Epithelial cell of esophagus (primary cell): ENCODE data around the gene HIF1A.
"Not testable (repeated sequence)": the region's sequence is repeated elsewhere in the genome, so short reads cannot be mapped to it uniquely, and the experiment has no call there.

ENCODE experiments used
- DNase-seq: peaks from one replicate; pipeline ENCODE4 v3.0.0; 2010; ENCODE audit warnings: low read depth
- H3K4me3 ChIP-seq: 2 replicates; pipeline ENCODE4 v1.5.1; 2011; ENCODE audit warnings: mild to moderate bottlenecking, low read length, control low read depth
- CTCF ChIP-seq: IDR thresholded peaks from 2 replicates; pipeline ENCODE4 v1.5.1; 2011; ENCODE audit warnings: low read depth, mild to moderate bottlenecking, low read length, control low read depth, inconsistent platforms; ENCODE audit not compliant: insufficient read depth; ENCODE audit errors: missing control alignments

Gene HIF1A

GRCh38 chr14:61730756-61731373, 35.6 kb downstream of the HIF1A start:
- peak; percentile 28 for TF ChIP-seq CTCF
- DNase-seq = no peak

GRCh38 chr14:61733972-61734371, 38.7 kb downstream of the HIF1A start:
- no peak for TF ChIP-seq CTCF
- no peak overlapping the region for H3K4me3 ChIP-seq
- DNase-seq = peak; percentile 34

More at GRCh38 chr14:61730756-61731373, 35.6 kb downstream of the HIF1A start:
- no peak overlapping the region for H3K4me3 ChIP-seq

- H3K4me3 ChIP-seq = no peak overlapping the region
- TF ChIP-seq CTCF = no peak
- no peak for DNase-seq
These were observed 41.4 kb downstream of the HIF1A start for GRCh38 chr14:61736751-61737150.

DNA sequence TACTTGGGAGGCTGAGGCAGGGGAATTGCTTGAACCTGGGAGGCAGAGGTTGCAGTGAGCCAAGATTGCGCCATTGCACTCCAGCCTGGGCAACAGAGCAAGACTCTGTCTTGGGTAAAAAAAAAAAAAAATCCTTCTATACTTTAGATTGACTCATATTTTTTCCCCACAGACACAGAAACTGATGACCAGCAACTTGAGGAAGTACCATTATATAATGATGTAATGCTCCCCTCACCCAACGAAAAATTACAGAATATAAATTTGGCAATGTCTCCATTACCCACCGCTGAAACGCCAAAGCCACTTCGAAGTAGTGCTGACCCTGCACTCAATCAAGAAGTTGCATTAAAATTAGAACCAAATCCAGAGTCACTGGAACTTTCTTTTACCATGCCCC, 42.6 kb downstream of the HIF1A start:
- DNase-seq = no peak
- TF ChIP-seq CTCF = no peak
- H3K4me3 ChIP-seq = no peak overlapping the region

DNA sequence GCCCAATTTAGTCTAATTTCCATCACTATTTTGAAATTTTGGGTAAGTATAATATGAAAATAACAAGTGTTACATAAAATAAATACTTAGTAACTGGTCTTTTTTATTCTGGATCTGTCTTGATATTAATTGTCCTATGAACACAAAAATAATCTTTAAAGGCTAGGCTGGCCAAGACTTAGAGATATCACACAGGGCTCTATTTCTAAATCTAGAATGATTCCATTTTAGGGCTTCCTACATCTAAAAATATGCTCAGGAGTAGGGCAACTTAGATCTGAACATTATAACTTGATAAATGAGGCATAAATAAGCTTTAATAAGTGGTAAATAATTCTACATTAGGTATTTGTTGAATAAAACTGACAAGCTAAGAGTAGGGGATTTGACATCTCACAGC, 43.8 kb downstream of the HIF1A start:
- DNase-seq = no peak
- no peak overlapping the region for H3K4me3 ChIP-seq
- no peak for TF ChIP-seq CTCF

- TF ChIP-seq CTCF = no peak
- DNase-seq = no peak
These were observed 47.1 kb downstream of the HIF1A start for GRCh38 chr14:61742371-61742770.

DNA sequence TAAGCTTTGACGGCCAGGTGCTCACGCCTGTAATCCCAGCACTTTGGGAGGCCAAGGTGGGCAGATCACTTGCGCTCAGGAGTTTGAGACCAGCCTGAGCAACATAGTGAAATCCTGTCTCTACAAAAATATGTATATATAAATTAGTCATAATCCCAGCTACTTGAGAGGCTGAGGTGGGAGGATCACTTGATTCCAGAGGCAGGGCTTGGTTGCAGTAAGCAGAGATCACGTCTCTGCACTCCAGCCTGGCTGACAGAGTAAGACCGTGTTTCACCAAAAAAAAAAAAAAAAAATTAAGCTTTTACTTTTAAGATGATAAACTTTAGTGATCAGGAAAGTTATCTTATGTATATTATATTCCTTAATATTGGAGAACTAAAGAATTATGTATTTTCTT, 48.9 kb downstream of the HIF1A start:
- DNase-seq = no peak
- no peak overlapping the region for H3K4me3 ChIP-seq
- TF ChIP-seq CTCF = no peak

More at GRCh38 chr14:61742371-61742770, 47.1 kb downstream of the HIF1A start:
- no peak overlapping the region for H3K4me3 ChIP-seq

DNA sequence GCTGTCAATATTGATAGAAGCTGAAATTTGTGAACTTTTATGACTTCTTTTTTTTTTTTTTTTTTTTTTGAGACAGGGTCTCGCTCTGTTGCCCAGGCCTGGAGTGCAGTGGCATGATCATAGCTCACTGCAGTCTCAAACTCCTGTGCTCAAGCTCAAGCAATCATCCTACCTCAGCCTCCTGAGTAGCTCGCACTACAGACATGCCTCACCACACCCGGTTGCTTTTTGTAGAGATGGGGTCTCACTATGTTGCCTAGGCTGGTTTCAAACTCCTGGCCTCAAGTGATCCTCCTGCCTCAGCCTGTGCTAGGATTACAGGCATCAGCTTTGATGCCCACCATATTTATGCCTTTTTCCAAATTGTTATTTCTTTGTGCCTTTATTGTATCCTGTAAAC, 51.0 kb downstream of the HIF1A start:
- DNase-seq, H3K4me3 ChIP-seq: not testable (repeated sequence)
